Activated CD4-positive, alpha-beta T cell treated with anti-CD3 and anti-CD28 coated beads for 24 hours (primary cell): ENCODE data around the gene CELF2.

Source experiments
- DNase-seq, 2 donors: peaks; one replicate each; pipeline ENCODE4 v3.0.0-alpha.2; 2020; ENCODE audit warnings: low read depth in 2 of 2

Gene CELF2

GRCh38 chr10:11023009-11023953 lies 5.6 kb downstream of the CELF2 start:
- DNase-seq, result no peak

- DNase-seq, result no peak
Measured at GRCh38 chr10:11024596-11024995, 6.9 kb downstream of the CELF2 start.

GRCh38 chr10:11025978-11026377 lies 8.3 kb downstream of the CELF2 start:
- DNase-seq, result no peak

GRCh38 chr10:11026773-11027172 lies 9.1 kb downstream of the CELF2 start:
- no peak for DNase-seq

- DNase-seq, result no peak
Measured at GRCh38 chr10:11034762-11035161, 17.1 kb downstream of the CELF2 start.

GRCh38 chr10:11035301-11035991 lies 17.8 kb downstream of the CELF2 start:
- DNase-seq, result no peak

GRCh38 chr10:11036424-11037011 lies 18.8 kb downstream of the CELF2 start:
- DNase-seq, result no peak

- no peak for DNase-seq
Measured at GRCh38 chr10:11037991-11038390, 20.3 kb downstream of the CELF2 start.

- no peak for DNase-seq
Measured at GRCh38 chr10:11042357-11042756, 24.7 kb downstream of the CELF2 start.

GRCh38 chr10:11043039-11043438 lies 25.4 kb downstream of the CELF2 start:
- no peak for DNase-seq

GRCh38 chr10:11043446-11044127 lies 25.9 kb downstream of the CELF2 start:
- DNase-seq, result no peak

- no peak for DNase-seq
Measured at GRCh38 chr10:11045487-11045886, 27.8 kb downstream of the CELF2 start.

- no peak for DNase-seq
Measured at GRCh38 chr10:11045995-11046775, 28.5 kb downstream of the CELF2 start.

- DNase-seq, result no peak
Measured at GRCh38 chr10:11046776-11047160, 29.1 kb downstream of the CELF2 start.

GRCh38 chr10:11048707-11049278 lies 31.1 kb downstream of the CELF2 start:
- DNase-seq, result no peak

- DNase-seq, result no peak
Measured at GRCh38 chr10:11049806-11050205, 32.1 kb downstream of the CELF2 start.

- no peak for DNase-seq
Measured at GRCh38 chr10:11050301-11051287, 32.9 kb downstream of the CELF2 start.

GRCh38 chr10:11057018-11057417 lies 39.3 kb downstream of the CELF2 start:
- no peak for DNase-seq

- DNase-seq, result no peak
Measured at GRCh38 chr10:11057448-11057847, 39.8 kb downstream of the CELF2 start.

- no peak for DNase-seq
Measured at GRCh38 chr10:11057994-11058393, 40.3 kb downstream of the CELF2 start.
